GM18861 (cell line): ENCODE results near the gene BOLA2B.
"Not testable (repeated sequence)": the region's sequence is repeated elsewhere in the genome, so short reads cannot be mapped to it uniquely, and the experiment has no call there.

Source experiments
- ATAC-seq: cut with Tn5 transposase; IDR thresholded peaks from one replicate; pipeline ENCODE4 v1.9.1; 2021; ENCODE audit not compliant: unreplicated experiment

Gene BOLA2B

GRCh38 chr16:30193615-30194014 is at the start of gene BOLA2B, which contains the start of gene SLX1A:
TSS of gene BOLA2B (minus strand) at chr16:30193666. CDS start at chr16:30193595, 71 bp downstream.
TSS of gene SLX1A (plus strand) at chr16:30193875. CDS start at chr16:30194085, 210 bp downstream.
- peak; percentile 90 for ATAC-seq

GRCh38 chr16:30217082-30217481 is 23.6 kb upstream of the BOLA2B start:
- ATAC-seq: not testable (repeated sequence)

- not testable (repeated sequence) for ATAC-seq
Observed at GRCh38 chr16:30211414-30211813, 17.9 kb upstream of the BOLA2B start.

GRCh38 chr16:30209032-30209431 is 15.6 kb upstream of the BOLA2B start:
- ATAC-seq: not testable (repeated sequence)

- ATAC-seq: not testable (repeated sequence)
Observed at GRCh38 chr16:30207063-30207704, 13.7 kb upstream of the BOLA2B start.

GRCh38 chr16:30206252-30206651 is 12.8 kb upstream of the BOLA2B start:
- not testable (repeated sequence) for ATAC-seq

GRCh38 chr16:30205541-30206236 is 12.2 kb upstream of the BOLA2B start:
- ATAC-seq: not testable (repeated sequence)

- ATAC-seq: not testable (repeated sequence)
Observed at GRCh38 chr16:30199608-30200343, 6.3 kb upstream of the BOLA2B start.

- ATAC-seq: not testable (repeated sequence)
Observed at GRCh38 chr16:30199049-30199448, 5.6 kb upstream of the BOLA2B start, which contains the start of gene SULT1A3. TSS of gene SULT1A3 (plus strand) at chr16:30199255. CDS start at chr16:30200729, 1,474 bp downstream.

GRCh38 chr16:30197001-30197400 is 3.5 kb upstream of the BOLA2B start:
- not testable (repeated sequence) for ATAC-seq

- ATAC-seq: peak; percentile 34
Observed at GRCh38 chr16:30194172-30194925, 883 bp upstream of the BOLA2B start.

GRCh38 chr16:30193098-30193497 is 368 bp downstream of the BOLA2B start:
- ATAC-seq: not testable (repeated sequence)

- ATAC-seq: not testable (repeated sequence)
Observed at GRCh38 chr16:30191158-30191557, 2.3 kb downstream of the BOLA2B start.

GRCh38 chr16:30187971-30188561 is 5.4 kb downstream of the BOLA2B start:
- ATAC-seq: no peak

- ATAC-seq: no peak
Observed at GRCh38 chr16:30187556-30187865, 6.0 kb downstream of the BOLA2B start.

- ATAC-seq: no peak
Observed at GRCh38 chr16:30186782-30187555, 6.5 kb downstream of the BOLA2B start.

GRCh38 chr16:30186444-30186781 is 7.1 kb downstream of the BOLA2B start:
- no peak for ATAC-seq

GRCh38 chr16:30185683-30186421 is 7.6 kb downstream of the BOLA2B start:
- ATAC-seq: no peak
